Tibial nerve (tissue), 4 donors: Measurements from ENCODE around the gene EPB41L4B. TPM values are rescaled to one million over a fixed set of nuclear protein-coding genes. Genes with fewer than 3 reads are reported as not detected.

Source experiments
- DNase-seq, 2 donors: peaks; one replicate each; pipeline ENCODE4 v3.0.0-alpha.2; 2019; ENCODE audit warnings: low spot score in 2 of 2
- H3K27ac ChIP-seq, 4 donors: fragments of 200-600 bp; sonication (generic) in 3 of 4; one replicate each; pipeline ENCODE4 v1.5.1; 2017 to 2019; ENCODE audit warnings: mild to moderate bottlenecking in 1 of 4
- H3K27me3 ChIP-seq, 2 donors: fragments of 200-600 bp; sonication (generic) in 1 of 2; one replicate each; pipeline versions ENCODE4 v1.5.1 to v1.6.0; 2017 to 2019
- H3K36me3 ChIP-seq, 3 donors: fragments of 200-600 bp; sonication (generic); one replicate each; pipeline ENCODE4 v1.5.1; 2018 to 2019
- H3K4me1 ChIP-seq, 4 donors: fragments of 200-600 bp; sonication (generic) in 3 of 4; one replicate each; pipeline ENCODE4 v1.5.1; 2017 to 2019
- H3K4me3 ChIP-seq, 4 donors: fragments of 200-600 bp; sonication (generic) in 3 of 4; one replicate each; pipeline ENCODE4 v1.5.1; 2017 to 2019; ENCODE audit warnings: mild to moderate bottlenecking in 1 of 4, moderate library complexity in 1 of 4
- H3K9me3 ChIP-seq, 4 donors: fragments of 200-600 bp; sonication (generic) in 3 of 4; one replicate each; pipeline ENCODE4 v1.5.1; 2017 to 2019
- CTCF ChIP-seq, 5 experiments: fragments of 200-600 bp in 3 of 5; fragments of 450-650 bp in 2 of 5; sonication (generic) in 3 of 5; IDR thresholded peaks; one replicate each; pipeline ENCODE4 v1.5.1; 2016 to 2019; ENCODE audit warnings: antibody characterized with exemption in 5 of 5, mild to moderate bottlenecking in 3 of 5, moderate library complexity in 2 of 5
- EP300 ChIP-seq, 2 donors: sonication (generic); formaldehyde crosslinking; IDR thresholded peaks; one replicate each; pipeline ENCODE4 v1.6.1; 2017; ENCODE audit warnings: antibody characterized with exemption in 2 of 2, mild to moderate bottlenecking in 1 of 2
- POLR2A ChIP-seq, 2 donors: fragments of 450-650 bp; IDR thresholded peaks; one replicate each; pipeline ENCODE4 v1.6.1; 2017; ENCODE audit warnings: antibody characterized with exemption in 2 of 2, mild to moderate bottlenecking in 2 of 2, moderate library complexity in 2 of 2
- WGBS, 2 donors: methylation state at CpG; one replicate each; pipeline ENCODE4 v1.1.5; 2018; 5-methylcytosine and 5-hydroxymethylcytosine counted together
- total RNA-seq, 4 donors: library from RNA; depleted of rRNA; stranded (reverse); fragments of >200 nt; gene quantifications; one replicate each; pipeline ENCODE4 v1.1.0, GENCODE V29; 2016

EPB41L4B gene
- total RNA-seq, 4 donors from 2014 or later = 14.7 to 28.0 (median 19.1) TPM

GRCh38 chr9:109317979-109318741 is 2.7 kb downstream of the EPB41L4B start:
- Histone ChIP-seq H3K27me3 (peaks cover 0 to 9% of the 10 kb centered on the region in 2 donors), H3K9me3 (no peaks in the 10 kb centered on the region), H3K4me3 (peak overlapping the region in 2 of 4 donors; percentile 52 to 63), H3K36me3 (no peaks in the 10 kb centered on the region), H3K4me1 (peaks cover 0 to 67% (median 30%) of the 10 kb centered on the region in 4 donors), H3K27ac (peak overlapping the region; percentile 71 to 92 (median 86))
- TF ChIP-seq CTCF (IDR thresholded peaks at IDR 0.05) = no peak
- TF ChIP-seq POLR2A (IDR thresholded peaks at IDR 0.05) = no peak
- TF ChIP-seq EP300 (IDR thresholded peaks at IDR 0.05) = no peak
- DNase-seq = no peak
- 43 to 50% methylated on average over 13 of the region's 13 CpGs for WGBS, 2 donors

- Histone ChIP-seq H3K9me3 (no peaks in the 10 kb centered on the region), H3K27ac (peak overlapping the region; percentile 71 to 92 (median 86)), H3K4me3 (no peak overlapping the region), H3K27me3 (peaks cover 0 to 9% of the 10 kb centered on the region in 2 donors), H3K4me1 (peaks cover 0 to 72% (median 32%) of the 10 kb centered on the region in 4 donors), H3K36me3 (no peaks in the 10 kb centered on the region)
- no peak for DNase-seq
- TF ChIP-seq CTCF (IDR thresholded peaks at IDR 0.05) = no peak
- TF ChIP-seq POLR2A (IDR thresholded peaks at IDR 0.05) = no peak
- no peak for TF ChIP-seq EP300 (IDR thresholded peaks at IDR 0.05)
- WGBS, 2 donors = 65 to 66% methylated on average over 13 of the region's 13 CpGs
Observed at GRCh38 chr9:109317311-109317978, 3.4 kb downstream of the EPB41L4B start.

GRCh38 chr9:109316207-109316640 is 4.6 kb downstream of the EPB41L4B start:
- peak; percentile 57 to 66 for DNase-seq
- Histone ChIP-seq H3K9me3 (no peaks in the 10 kb centered on the region), H3K27me3 (peaks cover 0 to 9% of the 10 kb centered on the region in 2 donors), H3K36me3 (no peaks in the 10 kb centered on the region), H3K4me1 (peaks cover 0 to 78% (median 36%) of the 10 kb centered on the region in 4 donors), H3K4me3 (no peak overlapping the region), H3K27ac (peak overlapping the region; percentile 71 to 92 (median 86))
- 38 to 42% methylated on average over 12 of the region's 12 CpGs for WGBS, 2 donors
- TF ChIP-seq EP300 (IDR thresholded peaks at IDR 0.05) (peak in 1 of 2 donors; percentile 83), POLR2A (IDR thresholded peaks at IDR 0.05) (peak; percentile 13 to 62), CTCF (IDR thresholded peaks at IDR 0.05) (no peak)

GRCh38 chr9:109315480-109316206 is 5.2 kb downstream of the EPB41L4B start:
- H3K4me3 ChIP-seq = no peak overlapping the region
- H3K36me3 ChIP-seq = no peaks in the 10 kb centered on the region
- no peak for DNase-seq
- WGBS, 2 donors = 39 to 46% methylated on average over 7 of the region's 7 CpGs
- H3K27ac ChIP-seq = peak overlapping the region; percentile 71 to 92 (median 86)
- TF ChIP-seq POLR2A (IDR thresholded peaks at IDR 0.05) (no peak), CTCF (IDR thresholded peaks at IDR 0.05) (no peak), EP300 (IDR thresholded peaks at IDR 0.05) (no peak)
- H3K27me3 ChIP-seq = peaks cover 0 to 9% of the 10 kb centered on the region in 2 donors
- H3K4me1 ChIP-seq = peaks cover 0 to 81% (median 37%) of the 10 kb centered on the region in 4 donors
- H3K9me3 ChIP-seq = no peaks in the 10 kb centered on the region
